Liver (tissue), 9 donors: ENCODE measurements around the gene PTPN22. TPM values are rescaled to one million over a fixed set of nuclear protein-coding genes. Genes with fewer than 3 reads are reported as not detected.

Experiments
- DNase-seq: peaks from one replicate; pipeline ENCODE4 v3.0.0-alpha.2; 2017; ENCODE audit warnings: low spot score
- H3K27ac ChIP-seq, 2 donors: one replicate each; pipeline ENCODE4 v1.7.0; 2013; ENCODE audit warnings: inconsistent platforms in 2 of 2, low read length in 2 of 2, control low read depth in 1 of 2, low read depth in 1 of 2, mild to moderate bottlenecking in 1 of 2
- H3K27me3 ChIP-seq, 4 donors: one replicate each; pipeline versions ENCODE4 v1.6.1 to v1.7.0; 2013; ENCODE audit warnings: low read length in 3 of 4, inconsistent platforms in 1 of 4, mild to moderate bottlenecking in 1 of 4, moderate library complexity in 1 of 4; ENCODE audit not compliant: control insufficient read depth in 4 of 4, insufficient read depth in 4 of 4
- H3K36me3 ChIP-seq, 4 donors: one replicate each; pipeline versions ENCODE4 v1.6.1 to v1.7.0; 2013; ENCODE audit warnings: low read length in 3 of 4, mild to moderate bottlenecking in 3 of 4, low read depth in 1 of 4, moderate library complexity in 1 of 4; ENCODE audit not compliant: control insufficient read depth in 4 of 4, insufficient read depth in 3 of 4
- H3K4me1 ChIP-seq, 4 donors: one replicate each; pipeline versions ENCODE4 v1.6.1 to v1.7.0; 2013; ENCODE audit warnings: low read length in 3 of 4, mild to moderate bottlenecking in 3 of 4, moderate library complexity in 1 of 4; ENCODE audit not compliant: control insufficient read depth in 4 of 4, insufficient read depth in 4 of 4
- H3K4me3 ChIP-seq, 3 donors: one replicate each; pipeline versions ENCODE4 v1.6.1 to v1.7.0; 2013; ENCODE audit warnings: low read length in 3 of 3, control low read depth in 1 of 3, low read depth in 1 of 3, mild to moderate bottlenecking in 1 of 3
- H3K9ac ChIP-seq, 2 donors: one replicate each; pipeline ENCODE4 v1.7.0; 2013; ENCODE audit warnings: low read length in 2 of 2, mild to moderate bottlenecking in 2 of 2, moderate library complexity in 2 of 2, control low read depth in 1 of 2, low read depth in 1 of 2
- H3K9me3 ChIP-seq, 4 donors: one replicate each; pipeline versions ENCODE4 v1.6.1 to v1.7.0; 2013; ENCODE audit warnings: low read length in 3 of 4; ENCODE audit not compliant: control insufficient read depth in 4 of 4
- EGR1 ChIP-seq, 2 donors: IDR thresholded peaks; 2 replicates each; pipeline ENCODE4 v1.6.1; 2016 to 2018; ENCODE audit warnings: antibody characterized with exemption in 2 of 2, low read depth in 2 of 2
- FOXA2 ChIP-seq: IDR thresholded peaks from 2 replicates; pipeline ENCODE4 v1.6.1; 2016; ENCODE audit warnings: antibody characterized with exemption
- GABPA ChIP-seq, 2 donors: IDR thresholded peaks in 1 of 2; conservative IDR thresholded peaks in 1 of 2; 2 replicates each; pipeline ENCODE4 v1.6.1; 2016; ENCODE audit warnings: antibody characterized with exemption in 2 of 2, mild to moderate bottlenecking in 1 of 2, moderate library complexity in 1 of 2
- HNF4A ChIP-seq, 2 donors: conservative IDR thresholded peaks; 2 replicates each; pipeline ENCODE4 v1.6.1; 2016; ENCODE audit warnings: antibody characterized with exemption in 2 of 2, mild to moderate bottlenecking in 2 of 2
- HNF4G ChIP-seq: IDR thresholded peaks from 2 replicates; pipeline ENCODE4 v1.6.1; 2016; ENCODE audit warnings: antibody characterized with exemption
- JUND ChIP-seq, 2 donors: IDR thresholded peaks; 2 replicates each; pipeline ENCODE4 v1.6.1; 2016; ENCODE audit warnings: antibody characterized with exemption in 2 of 2
- RAD21 ChIP-seq, 2 donors: IDR thresholded peaks; 2 replicates each; pipeline ENCODE4 v1.6.1; 2016; ENCODE audit warnings: antibody characterized with exemption in 2 of 2, mild to moderate bottlenecking in 2 of 2
- RXRA ChIP-seq, 2 donors: IDR thresholded peaks; 2 replicates each; pipeline ENCODE4 v1.6.1; 2017 to 2018; ENCODE audit warnings: antibody characterized with exemption in 2 of 2, mild to moderate bottlenecking in 1 of 2
- WGBS: extraction: QIAGEN DNeasy Blood & Tissue Kit; methylation state at CpG from one replicate; pipeline ENCODE4 v1.1.7; 2013; 5-methylcytosine and 5-hydroxymethylcytosine counted together
- polyA plus RNA-seq, 2 donors: library from polyadenylated mRNA; stranded (reverse) in 1 of 2; unstranded in 1 of 2; fragments of 200-250 nt in 1 of 2; fragments of >200 nt in 1 of 2; fragmentation: Nextera tagmentation in 1 of 2; extraction: Ambion mirVana in 1 of 2; gene quantifications; one replicate each; pipeline versions ENCODE4 v1.2.1 to v1.2.3, GENCODE V29; 2013 to 2015
- total RNA-seq, 2 donors: library from RNA; depleted of rRNA; stranded (reverse); fragments of >200 nt; gene quantifications; one replicate each; pipeline ENCODE4 v1.2.3, GENCODE V29; 2014
- TF ChIP-seq, protein P1 (sequence below): IDR thresholded peaks from 2 replicates; pipeline ENCODE4 v1.6.1; 2016; ENCODE audit warnings: antibody characterized with exemption, mild to moderate bottlenecking
- TF ChIP-seq, protein P2 (sequence below): fragments of 150-350 bp; IDR thresholded peaks from 2 replicates; pipeline ENCODE4 v1.5.1; 2017; ENCODE audit warnings: improper control_type of control experiment, low read depth, low read length; ENCODE audit not compliant: missing input control
- TF ChIP-seq, protein P3 (sequence below): IDR thresholded peaks from 2 replicates; pipeline ENCODE4 v1.6.1; 2016; ENCODE audit warnings: antibody characterized with exemption
- donor health status: healthy.
- donor health status: healthy.
- donor health status: healthy.
- donor health status: healthy.
- donor health status: healthy.

Gene PTPN22
- total and polyA plus RNA-seq, 4 donors: 0.24 to 1.9 (median 1.0) TPM

DNA sequence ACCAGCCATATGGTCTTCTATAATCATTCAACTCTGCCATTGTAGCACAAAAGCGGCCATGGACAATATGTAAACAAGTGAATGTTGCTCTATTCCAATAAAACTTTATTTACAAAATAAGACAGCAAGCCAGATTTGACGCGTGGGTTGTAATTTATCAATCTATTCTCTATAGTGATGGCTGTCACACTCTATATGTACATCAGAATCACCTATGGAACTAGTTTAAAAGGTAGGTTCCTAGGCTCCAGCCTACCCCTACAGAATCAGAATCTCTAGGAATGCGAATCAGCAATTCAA, 8.2 kb upstream of the PTPN22 start:
- TF ChIP-seq EGR1 (IDR thresholded peaks at IDR 0.05; ENCODE audit: low read depth in 2 of 2) (no peak), JUND (IDR thresholded peaks at IDR 0.05) (no peak), FOXA2 (no peak), HNF4A (conservative IDR thresholded peaks at IDR 0.05) (no peak), GABPA (IDR thresholded peaks at IDR 0.05 in 1 of 2, conservative IDR thresholded peaks at IDR 0.05 in 1 of 2) (no peak), HNF4G (no peak)
- TF ChIP-seq, protein P1, sequence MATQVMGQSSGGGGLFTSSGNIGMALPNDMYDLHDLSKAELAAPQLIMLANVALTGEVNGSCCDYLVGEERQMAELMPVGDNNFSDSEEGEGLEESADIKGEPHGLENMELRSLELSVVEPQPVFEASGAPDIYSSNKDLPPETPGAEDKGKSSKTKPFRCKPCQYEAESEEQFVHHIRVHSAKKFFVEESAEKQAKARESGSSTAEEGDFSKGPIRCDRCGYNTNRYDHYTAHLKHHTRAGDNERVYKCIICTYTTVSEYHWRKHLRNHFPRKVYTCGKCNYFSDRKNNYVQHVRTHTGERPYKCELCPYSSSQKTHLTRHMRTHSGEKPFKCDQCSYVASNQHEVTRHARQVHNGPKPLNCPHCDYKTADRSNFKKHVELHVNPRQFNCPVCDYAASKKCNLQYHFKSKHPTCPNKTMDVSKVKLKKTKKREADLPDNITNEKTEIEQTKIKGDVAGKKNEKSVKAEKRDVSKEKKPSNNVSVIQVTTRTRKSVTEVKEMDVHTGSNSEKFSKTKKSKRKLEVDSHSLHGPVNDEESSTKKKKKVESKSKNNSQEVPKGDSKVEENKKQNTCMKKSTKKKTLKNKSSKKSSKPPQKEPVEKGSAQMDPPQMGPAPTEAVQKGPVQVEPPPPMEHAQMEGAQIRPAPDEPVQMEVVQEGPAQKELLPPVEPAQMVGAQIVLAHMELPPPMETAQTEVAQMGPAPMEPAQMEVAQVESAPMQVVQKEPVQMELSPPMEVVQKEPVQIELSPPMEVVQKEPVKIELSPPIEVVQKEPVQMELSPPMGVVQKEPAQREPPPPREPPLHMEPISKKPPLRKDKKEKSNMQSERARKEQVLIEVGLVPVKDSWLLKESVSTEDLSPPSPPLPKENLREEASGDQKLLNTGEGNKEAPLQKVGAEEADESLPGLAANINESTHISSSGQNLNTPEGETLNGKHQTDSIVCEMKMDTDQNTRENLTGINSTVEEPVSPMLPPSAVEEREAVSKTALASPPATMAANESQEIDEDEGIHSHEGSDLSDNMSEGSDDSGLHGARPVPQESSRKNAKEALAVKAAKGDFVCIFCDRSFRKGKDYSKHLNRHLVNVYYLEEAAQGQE: no peak
- TF ChIP-seq, protein P2, sequence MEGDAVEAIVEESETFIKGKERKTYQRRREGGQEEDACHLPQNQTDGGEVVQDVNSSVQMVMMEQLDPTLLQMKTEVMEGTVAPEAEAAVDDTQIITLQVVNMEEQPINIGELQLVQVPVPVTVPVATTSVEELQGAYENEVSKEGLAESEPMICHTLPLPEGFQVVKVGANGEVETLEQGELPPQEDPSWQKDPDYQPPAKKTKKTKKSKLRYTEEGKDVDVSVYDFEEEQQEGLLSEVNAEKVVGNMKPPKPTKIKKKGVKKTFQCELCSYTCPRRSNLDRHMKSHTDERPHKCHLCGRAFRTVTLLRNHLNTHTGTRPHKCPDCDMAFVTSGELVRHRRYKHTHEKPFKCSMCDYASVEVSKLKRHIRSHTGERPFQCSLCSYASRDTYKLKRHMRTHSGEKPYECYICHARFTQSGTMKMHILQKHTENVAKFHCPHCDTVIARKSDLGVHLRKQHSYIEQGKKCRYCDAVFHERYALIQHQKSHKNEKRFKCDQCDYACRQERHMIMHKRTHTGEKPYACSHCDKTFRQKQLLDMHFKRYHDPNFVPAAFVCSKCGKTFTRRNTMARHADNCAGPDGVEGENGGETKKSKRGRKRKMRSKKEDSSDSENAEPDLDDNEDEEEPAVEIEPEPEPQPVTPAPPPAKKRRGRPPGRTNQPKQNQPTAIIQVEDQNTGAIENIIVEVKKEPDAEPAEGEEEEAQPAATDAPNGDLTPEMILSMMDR: no peak
- H3K4me3 ChIP-seq: no peak overlapping the region
- no peak overlapping the region for H3K27ac ChIP-seq
- WGBS: 94% methylated on average over 4 of the region's 4 CpGs
- no peak overlapping the region for H3K9ac ChIP-seq
- no peaks in the 10 kb centered on the region for H3K27me3 ChIP-seq
- H3K4me1 ChIP-seq: no peaks in the 10 kb centered on the region
- H3K36me3 ChIP-seq: no peaks in the 10 kb centered on the region
- no peaks in the 10 kb centered on the region for H3K9me3 ChIP-seq
- no peak for DNase-seq

DNA sequence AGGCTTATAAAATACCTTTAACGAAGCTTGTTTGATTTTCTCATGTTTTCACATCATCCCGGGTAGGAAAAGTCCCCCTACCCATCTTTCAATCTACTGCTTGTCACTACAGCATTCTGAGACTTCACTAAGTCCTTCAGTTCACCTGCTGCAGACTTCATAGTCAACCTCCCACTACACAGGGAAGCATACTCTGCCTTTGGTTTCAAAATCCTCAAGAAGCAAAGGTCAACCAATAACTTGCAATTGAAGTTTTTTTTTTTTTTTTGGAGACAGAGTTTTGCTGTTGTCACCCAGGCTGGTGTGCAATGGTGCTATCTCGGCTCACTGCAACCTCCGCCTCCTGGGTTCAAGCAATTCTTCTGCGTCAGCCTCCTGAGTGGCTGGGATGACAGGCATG, 4.7 kb upstream of the PTPN22 start:
- H3K27ac ChIP-seq: no peak overlapping the region
- no peaks in the 10 kb centered on the region for H3K9me3 ChIP-seq
- no peak for TF ChIP-seq HNF4G
- TF ChIP-seq, protein P3, sequence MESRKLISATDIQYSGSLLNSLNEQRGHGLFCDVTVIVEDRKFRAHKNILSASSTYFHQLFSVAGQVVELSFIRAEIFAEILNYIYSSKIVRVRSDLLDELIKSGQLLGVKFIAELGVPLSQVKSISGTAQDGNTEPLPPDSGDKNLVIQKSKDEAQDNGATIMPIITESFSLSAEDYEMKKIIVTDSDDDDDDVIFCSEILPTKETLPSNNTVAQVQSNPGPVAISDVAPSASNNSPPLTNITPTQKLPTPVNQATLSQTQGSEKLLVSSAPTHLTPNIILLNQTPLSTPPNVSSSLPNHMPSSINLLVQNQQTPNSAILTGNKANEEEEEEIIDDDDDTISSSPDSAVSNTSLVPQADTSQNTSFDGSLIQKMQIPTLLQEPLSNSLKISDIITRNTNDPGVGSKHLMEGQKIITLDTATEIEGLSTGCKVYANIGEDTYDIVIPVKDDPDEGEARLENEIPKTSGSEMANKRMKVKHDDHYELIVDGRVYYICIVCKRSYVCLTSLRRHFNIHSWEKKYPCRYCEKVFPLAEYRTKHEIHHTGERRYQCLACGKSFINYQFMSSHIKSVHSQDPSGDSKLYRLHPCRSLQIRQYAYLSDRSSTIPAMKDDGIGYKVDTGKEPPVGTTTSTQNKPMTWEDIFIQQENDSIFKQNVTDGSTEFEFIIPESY: no peak
- TF ChIP-seq JUND (IDR thresholded peaks at IDR 0.05): no peak
- TF ChIP-seq RAD21 (IDR thresholded peaks at IDR 0.05): no peak
- TF ChIP-seq RXRA (IDR thresholded peaks at IDR 0.05): no peak
- TF ChIP-seq HNF4A (conservative IDR thresholded peaks at IDR 0.05): no peak
- TF ChIP-seq, protein P2: no peak
- H3K4me3 ChIP-seq: no peak overlapping the region
- H3K4me1 ChIP-seq: no peaks in the 10 kb centered on the region
- H3K9ac ChIP-seq: no peak overlapping the region
- WGBS: 82% methylated on average over 5 of the region's 5 CpGs
- no peak for DNase-seq
- no peaks in the 10 kb centered on the region for H3K36me3 ChIP-seq
- H3K27me3 ChIP-seq: no peaks in the 10 kb centered on the region
